Activated CD8-positive, alpha-beta T cell treated with anti-CD3 and anti-CD28 coated beads, Interleukin-2, amount 10 ng/mL, durations not matched to agents 7 days and 5 days (primary cell): ENCODE measurements around the gene SLIT3. TPM values are rescaled to one million over a fixed set of nuclear protein-coding genes. Genes with fewer than 3 reads are reported as not detected.

Experiments used
- ATAC-seq: fragments of 150-1000 bp; cut with Tn5 transposase; one replicate; pipeline ENCODE4 v1.10.0; 2021; ENCODE audit warnings: moderate library complexity
- CTCF ChIA-PET: fragments of 350-600 bp; sonication (Branson Sonifier 250); formaldehyde crosslinking; loops from one replicate; lab custom pipeline; 2021; ENCODE audit warnings: antibody characterized with exemption; lab: Charles Lee
- POLR2A ChIA-PET: fragments of 350-600 bp; sonication (Branson Sonifier 250); formaldehyde crosslinking; loops from one replicate; lab custom pipeline; 2021; ENCODE audit warnings: antibody characterized with exemption; lab: Charles Lee
- DNase-seq: peaks from one replicate; pipeline ENCODE4 v3.0.0-alpha.2; 2020
- H3K27ac Mint-ChIP-seq: one replicate; pipeline ENCODE4 v1.8.0; 2021; ENCODE audit warnings: mild to moderate bottlenecking, mixed read lengths
- H3K27me3 Mint-ChIP-seq: one replicate; pipeline ENCODE4 v1.8.0; 2021; ENCODE audit warnings: low read depth, mixed read lengths
- H3K36me3 Mint-ChIP-seq: one replicate; pipeline ENCODE4 v1.8.0; 2021; ENCODE audit warnings: low read depth, mixed read lengths
- H3K4me1 Mint-ChIP-seq: one replicate; pipeline ENCODE4 v1.8.0; 2021; ENCODE audit warnings: low read depth, mixed read lengths
- H3K4me3 Mint-ChIP-seq: one replicate; pipeline ENCODE4 v1.8.0; 2021; ENCODE audit warnings: mild to moderate bottlenecking, mixed read lengths
- H3K9me3 Mint-ChIP-seq: one replicate; pipeline ENCODE4 v1.8.0; 2022; ENCODE audit warnings: mixed read lengths; ENCODE audit not compliant: insufficient read depth
- total RNA-seq, 2 experiments: library from RNA; stranded (reverse); gene quantifications; one replicate each; pipeline ENCODE4 v1.2.3, GENCODE V29; 2021

SLIT3 gene
- total RNA-seq, 2 experiments from 2014 or later: not detected

DNA sequence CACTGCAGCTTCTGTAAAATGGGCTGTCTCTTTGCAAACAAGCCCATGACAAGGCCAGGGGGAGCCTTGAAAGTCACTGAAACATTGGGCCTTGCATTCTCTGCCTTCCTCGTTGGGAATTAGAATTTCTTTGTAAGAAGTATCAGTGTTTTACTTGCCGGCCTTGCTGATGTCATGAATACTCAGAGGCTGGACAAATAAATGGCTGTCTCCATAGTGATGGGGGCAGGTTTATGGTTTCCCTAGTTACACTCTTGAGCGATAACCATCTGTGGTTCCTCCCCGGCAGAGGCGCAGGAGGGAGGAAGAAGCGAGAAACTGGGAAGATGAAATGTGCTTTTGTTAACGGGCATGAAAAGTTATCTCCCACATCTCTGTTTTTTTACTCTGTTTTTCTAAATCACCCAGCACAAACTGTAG lies 449.0 kb downstream of the SLIT3 start:
- H3K9me3 Mint-ChIP-seq: peaks cover 4% of the 10 kb centered on the region

DNA sequence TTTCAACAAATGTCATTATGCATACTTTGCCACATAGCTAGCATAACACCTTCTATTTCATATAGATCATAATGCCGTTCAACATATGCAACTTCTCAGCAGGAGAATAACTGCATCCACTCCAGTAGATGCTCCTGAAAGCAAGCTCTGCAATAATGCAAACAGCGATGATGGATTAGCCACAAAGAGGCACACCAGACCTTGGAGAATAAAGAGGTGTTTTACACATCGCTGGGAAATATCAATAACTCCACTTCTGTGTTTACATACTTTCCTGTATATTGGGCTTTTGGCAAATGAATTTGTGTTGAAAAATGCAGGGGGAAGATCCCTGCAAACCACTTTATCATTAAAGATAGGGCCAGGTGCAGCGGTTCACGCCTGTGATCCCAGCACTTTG lies 450.3 kb downstream of the SLIT3 start:
- DNase-seq (no peak), ATAC-seq (no peak)
- Mint-ChIP-seq H3K27me3 (peaks cover 14% of the 10 kb centered on the region), H3K4me1 (peaks cover 28% of the 10 kb centered on the region), H3K36me3 (no peaks in the 10 kb centered on the region), H3K27ac (no peak overlapping the region), H3K9me3 (peaks cover 4% of the 10 kb centered on the region), H3K4me3 (no peak overlapping the region)
- CTCF ChIA-PET: no interaction called here
- POLR2A ChIA-PET: no interaction called here

More for the DNA sequence above, 449.0 kb downstream of the SLIT3 start:
- Mint-ChIP-seq H3K4me3 (peak overlapping the region; percentile 58), H3K27ac (peak overlapping the region; percentile 75), H3K36me3 (no peaks in the 10 kb centered on the region), H3K4me1 (peaks cover 30% of the 10 kb centered on the region), H3K27me3 (peaks cover 11% of the 10 kb centered on the region)
- DNase-seq: peak; percentile 65
- ChIA-PET CTCF (no interaction called here), POLR2A (no interaction called here)
- ATAC-seq: peak; percentile 85

GRCh38 chr5:168848569-168848968 lies 452.4 kb downstream of the SLIT3 start:
- peaks cover 28% of the 10 kb centered on the region for H3K4me1 Mint-ChIP-seq
- no peak overlapping the region for H3K27ac Mint-ChIP-seq
- H3K4me3 Mint-ChIP-seq: no peak overlapping the region
- ATAC-seq (no peak), DNase-seq (no peak)
- H3K9me3 Mint-ChIP-seq: no peaks in the 10 kb centered on the region
- peaks cover 11% of the 10 kb centered on the region for H3K27me3 Mint-ChIP-seq
- CTCF ChIA-PET: no interaction called here
- H3K36me3 Mint-ChIP-seq: no peaks in the 10 kb centered on the region
- POLR2A ChIA-PET: no interaction called here

- ChIA-PET CTCF (no interaction called here), POLR2A (no interaction called here)
- Mint-ChIP-seq H3K9me3 (no peaks in the 10 kb centered on the region), H3K4me3 (no peak overlapping the region), H3K36me3 (no peaks in the 10 kb centered on the region), H3K4me1 (peaks cover 24% of the 10 kb centered on the region), H3K27ac (no peak overlapping the region), H3K27me3 (peaks cover 11% of the 10 kb centered on the region)
- DNase-seq (no peak), ATAC-seq (no peak)
Observed at GRCh38 chr5:168847511-168848073, 453.3 kb downstream of the SLIT3 start.

- POLR2A ChIA-PET: no interaction called here
- Mint-ChIP-seq H3K4me3 (no peak overlapping the region), H3K27ac (no peak overlapping the region), H3K4me1 (peaks cover under 1% of the 10 kb centered on the region), H3K36me3 (peaks cover 3% of the 10 kb centered on the region), H3K9me3 (no peaks in the 10 kb centered on the region), H3K27me3 (peaks cover 8% of the 10 kb centered on the region)
- DNase-seq (no peak), ATAC-seq (no peak)
- CTCF ChIA-PET: no interaction called here
Observed at GRCh38 chr5:168844922-168845296, 456.0 kb downstream of the SLIT3 start.

DNA sequence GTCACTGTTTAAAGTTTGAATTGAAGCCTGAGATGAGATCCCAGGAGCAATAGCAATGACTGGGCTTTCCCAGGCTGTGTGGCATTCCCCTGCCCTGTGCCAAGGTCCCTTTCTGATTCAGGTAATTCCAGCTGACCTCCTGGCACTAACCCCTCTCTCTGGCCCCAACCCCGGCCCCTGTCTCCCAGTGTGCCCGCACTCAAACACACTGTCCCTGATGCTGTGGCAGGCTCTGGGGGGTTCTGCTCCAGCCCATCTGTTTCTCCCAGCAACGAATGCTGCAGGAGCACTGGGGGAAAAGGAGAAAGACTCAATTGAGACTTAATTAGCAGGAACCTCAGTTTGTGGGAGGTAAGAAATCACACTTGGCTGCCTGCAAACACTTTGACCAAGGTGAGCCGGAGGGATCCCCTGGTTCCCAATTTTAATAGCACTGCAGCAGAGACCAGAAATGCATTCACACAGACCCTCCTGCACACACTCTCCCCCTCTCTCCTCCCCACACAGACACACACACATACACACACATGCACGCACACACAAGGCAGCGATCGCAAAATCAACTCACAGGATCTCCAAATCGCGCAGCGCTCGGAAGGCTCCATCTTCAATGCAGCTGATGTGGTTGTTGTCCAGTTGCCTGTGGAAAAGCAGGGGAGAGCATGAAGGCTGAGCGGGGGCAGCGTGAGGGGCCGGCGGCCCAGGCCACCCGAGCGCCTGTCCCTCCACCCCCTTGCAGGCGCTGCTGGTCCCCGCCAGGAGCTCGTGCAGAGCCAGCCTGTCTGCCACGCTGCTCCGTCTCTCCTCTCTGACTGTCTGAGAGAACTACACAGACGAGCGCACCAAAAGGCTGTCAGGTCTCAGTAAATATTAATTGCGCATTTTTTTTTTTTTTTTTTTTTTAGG lies 456.7 kb downstream of the SLIT3 start:
- Mint-ChIP-seq H3K36me3 (peaks cover 3% of the 10 kb centered on the region), H3K27me3 (peaks cover 6% of the 10 kb centered on the region), H3K27ac (no peak overlapping the region), H3K9me3 (no peaks in the 10 kb centered on the region), H3K4me1 (no peaks in the 10 kb centered on the region), H3K4me3 (no peak overlapping the region)
- ChIA-PET CTCF (no interaction called here), POLR2A (no interaction called here)
- ATAC-seq (no peak), DNase-seq (no peak)

DNA sequence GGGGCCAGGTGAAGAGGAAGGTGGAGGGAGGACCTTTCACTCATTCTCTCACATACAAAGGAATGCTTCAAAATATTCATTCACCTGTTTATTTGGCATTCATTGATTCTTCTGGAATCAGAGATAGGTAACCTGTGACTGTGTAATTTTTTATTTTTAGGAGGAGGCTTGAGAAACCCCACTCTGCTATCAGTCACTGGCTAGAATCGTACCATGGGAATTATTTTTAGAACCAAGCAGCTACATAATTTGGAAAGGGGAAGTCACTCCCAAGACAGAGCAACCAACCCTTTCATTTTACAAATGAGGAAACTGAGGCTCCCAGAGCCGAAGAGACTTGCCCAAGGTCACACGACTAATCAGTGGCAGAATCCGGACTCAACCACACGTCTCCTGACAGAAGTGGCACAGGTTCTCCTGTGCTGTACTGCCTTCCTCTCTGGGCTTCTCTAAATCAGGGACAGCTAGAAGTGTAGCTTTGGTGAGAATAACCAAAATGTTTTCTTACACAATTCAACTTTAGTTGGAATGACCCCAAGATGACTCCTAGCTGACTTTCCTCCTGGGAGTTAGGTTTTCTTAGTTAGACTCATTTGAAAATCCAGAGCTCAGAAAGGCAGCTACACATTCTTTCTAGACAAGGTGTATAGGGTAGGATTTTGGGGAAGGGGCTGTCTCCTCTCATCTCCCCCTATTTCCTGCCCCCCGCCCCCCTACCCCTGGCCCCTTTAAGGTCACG lies 457.5 kb downstream of the SLIT3 start:
- Mint-ChIP-seq H3K36me3 (peaks cover 3% of the 10 kb centered on the region), H3K27ac (no peak overlapping the region), H3K27me3 (peaks cover 6% of the 10 kb centered on the region), H3K9me3 (no peaks in the 10 kb centered on the region), H3K4me3 (no peak overlapping the region), H3K4me1 (no peaks in the 10 kb centered on the region)
- DNase-seq (no peak), ATAC-seq (no peak)
- POLR2A ChIA-PET: no interaction called here
- CTCF ChIA-PET: no interaction called here

GRCh38 chr5:168842571-168843205 lies 458.3 kb downstream of the SLIT3 start:
- CTCF ChIA-PET: no interaction called here
- H3K4me3 Mint-ChIP-seq: no peak overlapping the region
- ATAC-seq (no peak), DNase-seq (no peak)
- peaks cover 3% of the 10 kb centered on the region for H3K36me3 Mint-ChIP-seq
- peaks cover 4% of the 10 kb centered on the region for H3K9me3 Mint-ChIP-seq
- peaks cover 6% of the 10 kb centered on the region for H3K27me3 Mint-ChIP-seq
- H3K27ac Mint-ChIP-seq: no peak overlapping the region
- POLR2A ChIA-PET: no interaction called here
- peaks cover 3% of the 10 kb centered on the region for H3K4me1 Mint-ChIP-seq

DNA sequence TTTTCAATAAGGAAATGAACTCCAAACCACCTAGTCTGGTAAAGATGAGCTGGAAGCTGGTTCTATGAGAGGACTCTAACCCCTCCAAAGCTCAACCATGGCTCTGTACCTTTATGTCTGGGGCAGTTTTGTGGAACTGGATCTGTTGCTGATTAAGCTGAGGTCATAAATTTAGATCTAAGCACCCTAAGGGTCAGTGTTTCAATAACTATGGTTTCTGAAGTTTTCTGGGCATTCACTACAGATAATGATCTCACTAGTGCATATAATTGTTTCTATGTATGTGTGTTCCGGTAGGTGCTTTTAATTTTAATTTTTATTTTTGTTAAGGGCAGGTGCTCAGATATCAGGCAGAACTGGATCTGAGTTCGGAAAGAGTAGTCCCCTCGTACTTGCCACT lies 463.1 kb downstream of the SLIT3 start:
- H3K4me3 Mint-ChIP-seq: no peak overlapping the region
- peaks cover 27% of the 10 kb centered on the region for H3K4me1 Mint-ChIP-seq
- H3K9me3 Mint-ChIP-seq: peaks cover 8% of the 10 kb centered on the region
- ChIA-PET CTCF (no interaction called here), POLR2A (no interaction called here)
- DNase-seq (no peak), ATAC-seq (no peak)
- no peaks in the 10 kb centered on the region for H3K27me3 Mint-ChIP-seq
- H3K36me3 Mint-ChIP-seq: peaks cover 3% of the 10 kb centered on the region
- no peak overlapping the region for H3K27ac Mint-ChIP-seq

DNA sequence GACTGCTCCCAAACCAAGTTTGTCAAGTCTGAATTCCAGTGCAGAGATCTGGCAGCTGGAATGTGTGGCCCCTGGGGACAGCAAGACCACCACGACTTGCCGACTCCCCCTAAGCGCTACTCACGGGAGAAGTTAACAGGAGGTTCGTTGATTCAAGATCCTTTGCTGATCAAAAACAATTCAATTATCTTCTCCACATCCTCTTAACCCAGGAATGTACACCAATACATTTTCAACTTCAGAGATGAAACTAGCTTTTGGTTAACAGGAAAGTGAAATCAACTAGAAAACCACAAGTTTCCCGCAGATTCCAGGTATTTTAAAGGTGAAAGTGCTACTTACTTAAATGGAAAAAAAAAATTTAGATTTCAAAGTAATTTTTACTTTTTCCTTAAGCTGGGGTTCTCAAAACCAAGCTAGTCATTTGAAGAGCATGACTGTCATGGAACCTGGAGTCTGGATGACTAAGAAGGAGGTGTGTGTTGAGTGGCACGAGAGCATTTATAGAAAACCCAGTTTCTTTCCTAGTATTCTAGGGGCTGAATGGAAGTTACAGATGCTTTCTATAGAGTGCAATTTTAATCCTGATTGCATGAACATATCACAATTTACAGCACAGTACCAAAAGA lies 464.2 kb downstream of the SLIT3 start:
- Mint-ChIP-seq H3K27me3 (no peaks in the 10 kb centered on the region), H3K4me1 (peaks cover 27% of the 10 kb centered on the region), H3K27ac (peak overlapping the region; percentile 52), H3K4me3 (peak overlapping the region; percentile 3), H3K9me3 (peaks cover 8% of the 10 kb centered on the region), H3K36me3 (peaks cover 3% of the 10 kb centered on the region)
- POLR2A ChIA-PET: no interaction called here
- no peak for DNase-seq
- ATAC-seq: peak; percentile 76
- CTCF ChIA-PET: no interaction called here

- peaks cover 3% of the 10 kb centered on the region for H3K27me3 Mint-ChIP-seq
- no peak overlapping the region for H3K4me3 Mint-ChIP-seq
- ChIA-PET POLR2A (interaction anchor here (0.6 kb wide), 1 partner anchor 1140 kb away, joined by 3 read pairs; no protein-coding TSS in a partner anchor), CTCF (no interaction called here)
- DNase-seq (no peak), ATAC-seq (no peak)
- no peaks in the 10 kb centered on the region for H3K36me3 Mint-ChIP-seq
- H3K9me3 Mint-ChIP-seq: peaks cover 8% of the 10 kb centered on the region
- no peak overlapping the region for H3K27ac Mint-ChIP-seq
- peaks cover 27% of the 10 kb centered on the region for H3K4me1 Mint-ChIP-seq
Observed at GRCh38 chr5:168833936-168834335, 467.0 kb downstream of the SLIT3 start.
